HG03521 (cell line): ENCODE results near the gene CSNK1E.

Source experiments
- ATAC-seq: cut with Tn5 transposase; IDR thresholded peaks from one replicate; pipeline ENCODE4 v1.9.1; 2021; ENCODE audit warnings: mild to moderate bottlenecking, moderate library complexity; ENCODE audit not compliant: unreplicated experiment

The CSNK1E gene

DNA sequence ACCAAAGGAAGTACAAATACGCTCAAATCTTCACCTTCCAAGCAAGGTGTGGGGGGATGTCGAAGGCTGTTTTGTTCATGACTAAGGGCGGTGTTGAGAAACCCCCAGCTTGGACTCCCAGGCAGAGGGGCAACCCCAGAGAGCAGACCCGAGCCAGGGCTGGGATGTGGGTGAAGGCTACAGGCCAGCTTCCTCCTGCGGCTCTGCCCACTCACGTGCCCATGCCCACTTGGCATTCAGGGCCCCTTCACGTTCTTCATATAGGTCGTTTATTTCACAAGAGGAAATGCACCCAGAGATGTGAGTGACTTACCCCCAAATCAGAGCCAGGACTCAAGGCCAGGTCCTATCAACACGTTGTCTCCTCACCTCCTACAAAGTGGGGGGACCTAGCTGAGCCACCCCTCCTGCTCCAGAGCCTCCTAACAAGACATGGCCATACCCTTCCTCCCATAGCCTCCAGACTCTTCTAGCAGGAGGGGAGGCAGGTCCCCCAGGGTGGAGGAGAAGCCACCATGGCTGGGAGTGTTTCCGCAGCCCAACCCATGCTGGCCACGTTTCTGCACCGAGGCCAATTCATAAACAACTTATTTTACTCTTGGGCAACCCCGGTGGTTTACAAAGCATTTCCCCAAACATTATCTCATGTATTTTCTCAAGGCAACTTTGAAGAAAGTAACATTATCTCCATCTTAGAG is 66.4 kb downstream of the CSNK1E start:
- no peak for ATAC-seq

DNA sequence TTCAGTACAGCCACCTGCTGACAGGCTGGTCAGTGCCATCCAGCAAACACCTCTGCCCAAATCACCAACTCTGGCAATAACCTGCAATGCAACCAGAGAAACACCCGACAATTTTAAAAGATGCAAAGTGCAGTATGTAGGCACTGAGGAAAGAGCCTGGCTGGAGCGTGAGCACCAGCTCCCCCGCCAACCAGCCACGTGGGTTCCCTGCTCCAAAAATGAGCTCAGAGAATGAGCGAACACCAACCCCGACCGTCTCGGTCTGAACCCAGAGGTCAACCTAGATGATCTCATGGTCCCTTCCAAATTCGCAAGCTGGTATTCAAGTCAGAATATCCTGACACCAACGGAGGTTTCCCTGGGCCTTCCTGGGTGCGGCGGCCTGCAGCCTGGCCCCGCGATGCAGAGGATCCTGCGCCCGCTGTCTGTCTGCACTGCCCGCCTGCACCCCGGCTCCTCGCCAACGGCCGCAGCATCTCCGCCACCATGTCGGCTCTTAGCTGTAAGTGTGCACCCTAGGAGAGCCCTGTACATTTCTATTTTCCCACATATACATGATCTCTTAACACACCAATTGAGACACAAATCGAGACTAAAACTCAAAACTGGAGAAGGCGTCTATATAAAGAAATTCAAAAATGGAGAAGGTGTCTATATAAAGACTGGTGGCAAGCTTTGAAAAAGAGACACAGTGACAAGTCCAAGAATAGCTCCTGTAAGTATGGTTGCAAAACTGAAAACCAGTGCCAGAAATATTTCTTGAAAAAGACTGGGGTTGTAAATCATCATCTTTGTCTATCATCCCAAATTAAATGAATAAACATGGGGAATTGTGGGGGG is 67.2 kb downstream of the CSNK1E start:
- no peak for ATAC-seq

DNA sequence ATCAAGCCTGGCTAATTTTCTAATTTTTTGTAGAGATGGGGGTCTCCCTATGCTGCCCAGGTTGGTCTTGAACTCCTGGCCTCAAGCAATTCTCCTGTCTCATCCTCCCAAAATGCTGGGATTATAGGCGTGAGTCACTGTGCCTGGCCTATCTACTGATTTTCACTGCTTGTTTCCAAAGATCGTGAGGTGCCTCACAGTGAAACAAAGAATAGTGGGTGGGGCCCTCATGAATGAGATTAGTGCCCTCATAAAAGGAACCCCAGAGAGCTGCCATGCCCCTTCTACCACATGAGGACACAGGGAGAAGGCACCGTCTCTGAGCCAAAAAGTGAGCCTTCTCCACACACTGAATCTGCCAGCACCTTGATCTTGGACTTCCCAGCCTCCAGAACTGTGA is 67.9 kb downstream of the CSNK1E start:
- no peak for ATAC-seq

DNA sequence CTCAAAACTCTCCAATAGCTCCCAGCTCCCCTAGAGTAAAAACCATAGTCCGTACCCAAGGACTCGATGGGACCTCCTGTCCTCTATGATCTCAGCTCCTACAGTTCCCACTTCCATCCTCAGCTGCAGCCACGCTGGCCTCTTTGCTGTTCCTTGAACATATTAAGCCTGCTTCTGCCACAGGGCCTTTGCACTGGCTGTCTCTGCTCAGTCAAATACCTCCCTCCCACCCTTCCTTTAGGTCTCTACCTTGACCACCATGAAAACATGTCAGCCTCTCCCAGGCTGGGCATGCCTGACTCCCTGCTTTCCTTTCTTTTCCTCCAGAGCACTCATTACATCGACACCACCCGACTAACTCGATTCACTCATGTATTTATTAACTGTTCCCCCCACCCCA is 69.0 kb downstream of the CSNK1E start:
- no peak for ATAC-seq

GRCh38 chr22:38247713-38248112 is 69.5 kb downstream of the CSNK1E start:
- ATAC-seq = no peak

GRCh38 chr22:38246692-38247091 is 70.5 kb downstream of the CSNK1E start:
- ATAC-seq = no peak

DNA sequence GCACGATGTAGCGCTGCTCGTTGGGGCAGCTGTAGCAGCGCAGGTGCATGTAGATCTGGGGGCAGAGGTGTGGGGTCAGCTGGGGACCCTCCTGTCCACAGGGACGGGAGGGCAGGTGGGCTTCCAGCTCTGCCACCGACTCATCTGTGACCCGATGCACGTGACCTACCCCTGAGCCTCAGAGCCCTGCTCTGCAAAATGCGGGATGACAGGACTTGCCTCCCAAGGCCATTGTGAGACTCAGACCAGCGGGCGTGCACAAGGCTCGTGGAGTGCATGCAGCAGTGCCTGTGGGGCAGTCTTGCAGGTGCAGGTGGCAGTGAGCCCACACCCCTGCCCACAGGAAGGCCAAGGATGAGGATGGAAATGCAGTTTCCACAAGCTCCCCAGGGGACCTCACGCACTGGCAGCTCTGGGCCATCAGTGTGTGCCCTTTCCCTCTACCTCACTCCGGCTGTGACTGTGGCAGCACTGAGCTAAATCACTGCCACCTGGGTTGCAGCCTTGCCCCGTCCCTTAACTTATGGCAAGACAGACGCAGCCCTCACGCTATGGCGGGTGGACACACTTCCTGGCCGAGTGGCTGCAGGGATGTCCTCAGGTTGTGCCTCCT is 71.1 kb downstream of the CSNK1E start:
- no peak for ATAC-seq

- ATAC-seq = no peak
Measured at GRCh38 chr22:38244106-38244505, 73.1 kb downstream of the CSNK1E start.

GRCh38 chr22:38243007-38243765 is 74.0 kb downstream of the CSNK1E start:
- ATAC-seq = no peak

GRCh38 chr22:38240734-38241252 is 76.4 kb downstream of the CSNK1E start:
- ATAC-seq = no peak
